Stimulated activated naive CD8-positive, alpha-beta T cell treated with anti-CD3 and anti-CD28 coated beads, Interleukin-15, Interleukin-2, amounts not matched to agents 100 U/mL and 50 U/mL, for 24 hours (primary cell): ENCODE results near the gene TNNI2.
A peak's percentile ranks its signal among the peaks of the same experiment; 100 is the strongest.

Experiments
- ATAC-seq: fragments of 150-1000 bp; cut with Tn5 transposase; one replicate; pipeline ENCODE4 v1.10.0; 2021
- DNase-seq: peaks from one replicate; pipeline ENCODE4 v3.0.0; 2021

TNNI2 gene

DNA sequence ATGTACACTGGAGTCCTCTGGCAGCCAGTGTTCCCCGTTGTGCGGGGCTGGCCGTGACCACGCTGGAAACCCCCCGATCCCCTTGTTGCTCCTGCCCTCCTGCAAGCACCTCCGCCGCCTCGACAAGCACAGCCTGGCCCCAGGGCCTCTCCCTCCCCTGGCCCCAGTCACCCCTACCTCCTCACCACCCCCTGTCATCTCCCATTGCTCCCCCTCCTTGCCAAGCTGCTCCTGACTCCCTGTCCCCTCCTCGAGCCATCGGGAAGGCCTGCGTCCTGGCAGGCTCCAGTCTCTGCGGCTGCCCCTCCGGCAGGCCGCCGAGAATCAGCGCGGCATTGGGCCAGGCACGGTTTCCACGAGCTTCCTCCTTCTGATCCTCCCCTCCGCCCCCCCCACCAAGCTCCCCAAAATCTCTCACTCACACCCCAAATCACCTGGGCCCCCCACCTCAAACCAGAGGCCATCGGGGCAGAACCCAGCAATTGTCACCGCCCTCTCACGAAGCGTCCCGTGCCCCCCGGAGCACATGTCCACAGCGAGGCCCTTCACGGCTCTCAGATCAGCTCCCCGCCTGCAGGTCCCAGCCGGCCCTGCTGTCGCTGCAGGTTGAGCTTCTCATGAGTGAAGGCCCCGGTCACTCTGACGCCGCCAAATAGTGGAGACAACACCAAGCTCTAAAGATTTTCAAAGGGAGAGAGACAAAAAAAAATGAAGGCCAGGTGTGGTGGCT lies 8.4 kb downstream of the TNNI2 start:
- DNase-seq (no peak), ATAC-seq (no peak)

DNA sequence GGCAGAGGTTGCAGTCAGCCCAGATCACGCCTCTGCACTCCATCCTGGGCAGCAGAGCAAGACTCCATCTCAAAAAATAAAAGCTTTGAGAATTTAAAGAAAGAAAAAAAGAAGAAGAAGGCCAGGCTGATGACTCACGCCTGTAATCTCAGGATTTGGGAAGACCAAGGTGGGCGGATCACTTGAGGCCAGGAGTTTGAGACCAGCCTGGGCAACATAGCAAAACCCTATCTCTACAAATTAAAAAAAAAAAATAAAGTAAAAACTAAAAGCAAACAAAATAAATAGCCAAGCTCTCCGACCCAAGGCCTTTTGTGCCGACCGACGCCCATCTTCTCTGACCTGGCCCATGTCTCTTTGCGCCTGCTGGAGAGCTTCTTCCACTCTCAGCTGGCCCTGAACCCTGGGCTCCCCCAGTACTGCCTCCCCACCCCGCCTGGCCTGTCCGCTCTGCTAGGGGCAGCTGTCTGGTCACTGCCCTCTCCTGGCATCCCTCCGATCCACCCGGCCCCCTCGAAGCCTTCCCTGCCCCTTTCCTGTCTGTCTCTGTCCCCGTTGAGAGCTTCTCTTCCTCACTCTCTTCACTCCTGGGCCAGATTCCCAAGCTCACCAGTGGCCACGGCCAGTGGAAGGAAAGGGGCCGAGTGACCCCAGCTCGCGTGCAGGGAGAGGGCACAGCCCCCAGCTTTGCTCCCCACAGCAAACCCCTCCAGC lies 9.3 kb downstream of the TNNI2 start:
- ATAC-seq = no peak
- no peak for DNase-seq

DNA sequence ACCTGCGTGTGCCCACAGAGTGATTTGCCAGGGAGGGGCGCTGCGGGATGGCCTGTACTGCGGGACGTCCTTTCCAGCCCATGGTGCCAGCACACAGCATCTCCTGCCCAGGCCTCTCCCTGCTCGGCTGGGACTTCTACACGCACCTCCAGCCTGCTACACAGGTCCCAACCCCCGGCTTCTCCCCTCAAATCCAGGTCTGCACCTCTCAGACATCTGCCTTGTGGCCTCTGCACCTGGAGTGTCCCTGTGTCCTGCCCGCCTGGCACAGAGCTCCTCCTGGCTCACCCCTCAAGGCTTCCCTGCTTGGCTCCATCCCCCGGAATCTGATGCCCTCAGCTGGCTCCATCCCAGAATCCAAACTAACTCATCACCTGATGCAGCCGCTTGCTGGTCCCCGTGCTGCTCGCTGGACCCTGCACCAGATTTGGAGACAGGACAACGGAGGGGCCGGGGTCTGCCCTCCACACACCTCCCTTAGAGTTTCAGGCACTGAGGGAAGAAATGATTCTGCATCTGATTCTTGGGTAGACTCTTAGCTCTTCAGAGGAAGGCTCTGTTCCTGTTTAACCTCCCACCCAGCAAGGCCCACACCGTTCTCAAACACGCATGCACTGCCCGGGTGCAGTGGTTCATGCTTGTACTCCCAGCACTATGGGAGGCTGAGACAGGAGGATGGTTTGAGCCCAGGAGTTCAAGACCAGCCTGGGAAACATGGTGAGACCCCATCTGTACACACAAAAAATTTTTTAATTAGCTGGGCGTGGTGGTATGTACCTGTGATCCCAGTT lies 10.1 kb downstream of the TNNI2 start:
- no peak for ATAC-seq

DNA sequence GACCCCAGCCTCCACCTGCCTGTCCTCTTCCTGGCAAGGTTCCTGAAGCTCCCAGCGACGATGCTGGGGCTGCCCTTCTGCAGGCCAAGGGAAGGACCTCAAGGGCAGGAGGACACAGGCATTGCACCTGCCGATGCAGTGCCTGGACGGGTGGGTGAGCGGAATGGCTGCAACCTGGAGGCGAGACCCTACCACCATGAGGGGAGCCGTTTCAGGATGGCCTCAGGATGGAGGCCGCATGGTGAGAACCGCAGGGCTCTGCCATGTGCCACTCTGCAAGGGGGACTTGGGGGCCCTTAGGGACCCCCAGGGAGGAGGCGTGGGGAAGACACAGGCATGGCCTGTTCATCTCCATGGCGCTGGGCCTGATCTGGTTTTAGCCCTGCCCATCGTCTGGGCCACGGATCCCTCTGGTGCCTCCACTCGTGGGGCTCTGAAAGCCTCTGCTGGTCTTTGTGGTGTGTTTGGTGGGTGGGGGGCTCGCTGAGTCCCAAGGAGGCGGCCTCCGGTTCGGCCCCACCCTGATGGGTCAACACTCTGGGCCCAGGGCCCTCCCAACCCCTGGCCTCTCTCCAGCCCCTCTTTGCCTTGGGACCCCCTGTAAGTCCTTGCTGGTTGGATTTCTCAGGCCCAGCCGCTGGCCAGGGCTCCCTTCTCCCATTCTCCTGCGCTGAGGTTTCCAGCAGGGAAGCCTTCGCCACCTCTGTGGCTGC lies 12.8 kb downstream of the TNNI2 start:
- no peak for ATAC-seq
- no peak for DNase-seq

More for the DNA sequence above, 10.1 kb downstream of the TNNI2 start:
- no peak for DNase-seq

DNA sequence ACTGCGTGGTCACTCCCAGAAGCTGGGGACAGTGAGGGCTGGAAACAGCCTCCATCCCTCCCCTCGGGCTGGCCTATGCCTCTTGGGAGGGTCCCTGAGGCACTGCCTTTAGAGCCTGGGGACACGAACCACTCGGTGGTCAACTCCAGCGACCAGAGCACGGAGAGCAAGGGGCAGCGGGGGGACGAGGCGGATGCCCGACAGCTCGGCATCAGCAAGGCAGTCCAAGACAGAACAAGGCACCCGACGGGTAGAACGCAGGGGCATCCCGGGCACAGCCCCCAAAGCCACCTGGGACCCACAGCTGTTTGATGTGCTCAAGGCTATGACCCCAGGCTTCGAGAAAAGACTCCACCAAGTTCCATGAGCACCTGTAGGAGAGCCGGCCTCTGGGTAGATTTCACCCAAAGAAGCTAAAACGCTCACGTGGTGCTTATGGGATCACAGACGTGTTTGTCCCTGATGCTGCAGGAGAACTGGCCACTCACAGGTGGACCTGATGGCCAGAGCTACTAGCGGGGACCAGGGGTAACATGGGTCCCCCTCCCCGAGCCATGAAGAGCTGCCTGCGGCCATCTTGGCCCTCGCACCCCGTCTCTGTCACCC lies 13.6 kb downstream of the TNNI2 start:
- no peak for DNase-seq
- ATAC-seq = no peak

DNA sequence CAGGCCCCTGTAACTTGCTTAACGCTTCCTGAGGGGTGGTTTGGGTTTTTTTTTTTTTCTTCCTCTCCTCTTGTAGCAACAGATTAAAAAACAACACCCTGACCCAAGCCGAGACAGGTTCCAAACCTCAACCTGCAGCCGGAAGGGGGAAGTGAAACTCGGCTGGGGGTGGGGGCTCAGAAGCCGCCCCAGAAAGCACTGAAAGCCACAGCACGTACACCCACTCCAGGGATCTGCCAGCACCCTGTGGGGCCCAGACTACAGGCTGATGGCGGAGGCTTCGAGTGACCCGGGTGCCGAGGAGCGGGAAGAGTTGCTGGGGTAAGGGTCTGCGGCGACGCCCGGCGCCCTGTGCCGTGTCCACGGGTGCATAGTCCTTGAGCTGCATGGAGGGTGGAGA lies 14.1 kb downstream of the TNNI2 start, which contains the start of gene LSP1:
Gene LSP1 (plus strand): TSS at position 208 of the 400 bp plus-strand sequence. CDS start 61 bp downstream, at position 269.
- peak; percentile 62 for ATAC-seq
- peak; percentile 90 for DNase-seq

DNA sequence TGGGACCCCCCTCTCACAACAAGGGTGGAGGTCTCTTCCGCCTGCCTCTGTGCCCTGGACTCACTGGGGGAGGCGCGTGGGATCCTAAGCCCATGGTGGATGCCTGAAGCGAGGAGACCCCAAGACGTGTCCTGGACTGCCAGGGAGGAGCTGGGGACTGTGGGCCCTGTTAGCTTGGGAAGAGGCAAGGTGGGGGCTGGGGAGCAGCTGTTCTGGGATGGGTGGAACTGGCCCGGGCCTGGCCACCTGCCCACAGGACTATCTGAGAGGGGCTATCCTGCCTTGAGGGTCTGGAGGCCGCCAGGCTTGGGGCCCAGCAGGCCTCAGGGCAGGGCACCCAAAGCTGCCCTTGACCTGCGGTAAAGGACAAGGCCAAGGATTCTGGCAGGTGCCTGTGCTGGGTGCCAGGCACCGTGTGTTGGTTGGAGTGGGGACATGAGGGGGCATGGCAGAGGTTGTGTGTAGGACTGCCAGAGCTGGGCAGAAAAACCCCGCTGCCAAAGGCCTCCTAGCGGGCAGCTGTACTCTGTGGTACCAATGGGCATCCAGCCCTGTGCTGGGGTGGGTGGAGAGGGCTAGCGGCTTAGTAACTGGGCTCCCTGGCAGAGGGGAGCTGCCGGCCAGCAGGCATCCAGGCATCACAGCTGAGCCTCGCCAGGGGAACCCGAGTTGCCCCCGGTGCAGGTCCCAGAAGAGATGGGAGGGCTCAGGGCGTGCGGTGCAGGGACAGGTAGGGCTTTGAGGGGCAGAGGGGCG lies 14.8 kb downstream of the TNNI2 start:
- no peak for ATAC-seq
- DNase-seq = peak; percentile 46

DNA sequence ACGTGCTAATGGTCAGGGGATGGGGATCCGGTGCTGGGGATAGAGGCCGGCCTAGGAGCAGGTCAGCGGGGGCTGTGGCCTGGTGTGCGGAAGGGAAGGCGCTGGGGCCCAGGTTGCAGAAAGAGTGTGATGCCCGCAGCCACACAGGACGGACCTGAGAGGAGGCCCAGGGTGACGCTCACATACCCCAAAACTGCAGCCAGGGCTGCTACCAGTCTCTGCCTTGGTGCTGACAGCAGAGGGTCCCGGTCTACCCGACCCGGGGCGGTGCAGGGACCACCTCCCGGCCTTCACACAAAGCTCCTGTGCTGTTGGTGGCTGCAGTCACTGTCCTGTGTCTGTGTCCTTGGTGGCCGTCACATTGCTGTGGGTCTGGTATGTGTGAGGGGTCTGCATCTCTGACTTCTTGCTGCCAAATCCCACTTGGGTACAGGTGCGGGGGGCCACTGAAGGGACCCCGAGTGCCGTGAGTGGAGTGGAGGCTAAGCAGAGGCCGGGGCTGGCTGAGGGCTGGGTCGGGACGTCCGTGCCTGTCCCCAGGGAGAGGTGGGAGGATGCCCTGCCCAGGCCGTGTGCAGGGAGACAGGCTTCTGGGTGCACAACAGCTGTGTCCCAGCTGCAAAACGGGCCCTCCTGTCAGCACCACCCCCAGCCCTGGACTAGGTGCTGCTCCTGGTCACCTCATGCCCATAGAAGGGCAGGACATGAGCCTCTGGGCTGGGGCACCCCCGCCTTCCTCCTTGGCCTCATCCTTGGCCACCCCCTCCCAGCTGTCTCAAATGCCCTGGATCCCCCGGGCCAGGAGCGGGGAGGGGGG lies 15.6 kb downstream of the TNNI2 start:
- ATAC-seq (peak; percentile 4), DNase-seq (peak; percentile 37)

DNA sequence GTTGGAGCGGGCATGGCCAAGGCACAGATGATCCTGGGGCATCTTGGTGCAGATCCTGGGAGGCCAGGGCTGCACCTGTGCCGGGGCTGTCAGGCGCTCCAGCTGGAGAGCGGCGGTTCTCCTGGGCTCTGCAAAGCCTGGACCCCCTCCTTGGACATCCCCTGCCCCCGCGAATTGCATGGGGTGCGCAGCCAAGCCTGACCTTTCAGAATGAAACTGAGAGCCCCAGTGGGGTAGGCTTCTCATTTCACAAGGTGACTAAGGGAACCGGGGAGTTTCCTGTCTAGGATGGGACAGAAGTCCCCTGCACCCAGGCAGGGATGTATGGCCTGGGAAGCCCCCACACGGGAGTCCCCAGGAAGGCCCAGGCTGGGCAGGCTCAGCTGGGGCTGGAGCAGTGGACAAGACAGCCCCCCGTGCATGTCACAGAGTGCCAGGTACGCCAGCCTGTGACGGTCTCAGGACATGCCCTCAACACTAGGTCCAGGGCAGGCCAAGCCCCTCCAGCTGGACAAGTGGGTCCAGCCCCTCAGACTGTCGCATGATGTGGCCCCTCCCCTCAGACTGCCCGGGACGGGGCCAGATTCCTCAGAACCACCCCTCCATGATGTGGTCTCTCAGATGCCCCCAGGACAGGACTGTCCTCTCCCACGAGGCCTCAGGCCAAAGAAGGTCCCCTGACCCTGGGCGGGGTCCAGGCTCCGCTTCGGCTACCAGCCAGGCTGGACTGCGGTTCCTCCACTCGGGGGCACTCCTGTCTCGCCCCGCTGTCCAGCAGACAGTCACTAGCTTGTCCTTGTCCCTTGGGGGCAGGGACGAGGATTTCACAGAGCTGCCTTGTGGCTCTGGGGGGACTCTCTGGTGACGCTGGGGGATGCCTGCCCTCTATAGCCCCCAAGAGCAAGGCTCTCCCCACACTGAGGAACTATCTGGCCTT lies 16.4 kb downstream of the TNNI2 start:
- DNase-seq = peak; percentile 80
- peak; percentile 64 for ATAC-seq

DNA sequence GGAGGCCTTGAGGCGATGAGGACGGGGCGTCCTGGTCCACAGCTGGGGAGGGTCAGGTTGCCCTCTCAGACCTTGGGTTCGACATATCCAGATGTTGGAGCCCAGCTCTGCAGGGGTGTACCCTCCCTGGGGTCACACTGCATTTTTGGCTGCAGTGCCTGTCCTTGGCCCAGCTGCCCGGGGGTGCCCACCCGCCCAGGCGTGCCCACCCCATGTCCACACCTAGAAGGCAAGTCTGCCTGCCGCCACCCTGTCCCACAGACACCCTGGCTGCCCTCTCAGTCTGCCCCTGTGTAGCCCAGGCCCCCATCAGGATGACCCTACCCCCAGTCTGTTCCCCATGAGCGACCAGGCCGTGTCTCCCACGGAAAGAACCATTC lies 17.1 kb downstream of the TNNI2 start:
- DNase-seq (no peak), ATAC-seq (no peak)

DNA sequence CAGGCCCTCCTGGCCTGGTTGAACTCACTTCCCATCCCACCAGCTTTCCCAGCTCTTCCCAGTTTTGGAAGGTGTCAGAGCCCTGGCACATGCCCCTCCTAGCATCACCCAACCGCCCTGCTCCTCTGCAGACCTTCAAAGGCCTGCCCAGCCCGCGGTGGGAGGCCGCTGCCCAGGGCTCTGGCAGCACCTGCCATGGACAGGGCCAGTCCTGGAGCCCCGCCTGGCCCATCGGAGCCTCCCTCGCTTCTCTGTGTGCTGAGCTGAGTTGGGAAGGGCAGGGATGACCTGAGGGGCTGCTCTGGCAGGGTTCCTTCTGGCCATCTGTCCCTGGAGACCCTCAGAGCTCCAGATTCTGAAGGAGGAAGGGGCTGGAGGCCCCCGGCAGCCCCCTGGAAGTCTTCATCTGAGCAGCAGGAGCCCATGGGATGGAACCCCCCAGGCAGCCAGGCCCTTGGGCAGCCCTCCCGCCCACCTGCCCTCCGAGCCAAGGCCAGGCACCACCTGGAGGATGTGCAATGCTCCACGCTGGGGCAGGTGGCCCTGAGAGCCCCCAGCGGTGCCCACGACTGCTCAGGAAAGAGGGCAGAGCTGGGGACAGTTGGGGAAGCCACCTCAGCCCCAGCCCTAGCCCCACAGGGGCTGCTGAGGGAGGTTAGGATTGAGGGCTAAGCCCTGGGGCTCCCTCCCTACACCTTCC lies 17.7 kb downstream of the TNNI2 start:
- DNase-seq (no peak), ATAC-seq (no peak)

DNA sequence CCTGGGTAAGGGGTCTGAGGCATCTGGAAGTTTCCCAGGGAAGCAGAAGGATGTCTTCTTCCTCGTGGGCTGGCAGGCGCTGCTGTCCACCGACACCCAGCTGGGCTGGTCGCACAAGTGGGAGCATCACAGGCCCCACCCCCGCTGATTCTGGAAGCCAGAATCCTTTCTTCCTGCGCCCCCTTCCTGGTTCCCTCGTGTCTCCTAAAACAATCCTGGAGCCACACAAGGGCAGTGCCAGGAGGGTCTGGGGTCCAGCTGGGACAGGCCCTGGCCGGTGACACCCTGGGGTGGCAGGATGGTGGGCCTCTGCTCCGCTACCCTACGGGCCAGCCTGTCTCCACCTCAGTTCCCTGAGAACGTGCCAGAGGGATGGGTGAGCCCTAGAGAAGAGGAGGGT lies 18.3 kb downstream of the TNNI2 start:
- ATAC-seq (no peak), DNase-seq (no peak)

DNA sequence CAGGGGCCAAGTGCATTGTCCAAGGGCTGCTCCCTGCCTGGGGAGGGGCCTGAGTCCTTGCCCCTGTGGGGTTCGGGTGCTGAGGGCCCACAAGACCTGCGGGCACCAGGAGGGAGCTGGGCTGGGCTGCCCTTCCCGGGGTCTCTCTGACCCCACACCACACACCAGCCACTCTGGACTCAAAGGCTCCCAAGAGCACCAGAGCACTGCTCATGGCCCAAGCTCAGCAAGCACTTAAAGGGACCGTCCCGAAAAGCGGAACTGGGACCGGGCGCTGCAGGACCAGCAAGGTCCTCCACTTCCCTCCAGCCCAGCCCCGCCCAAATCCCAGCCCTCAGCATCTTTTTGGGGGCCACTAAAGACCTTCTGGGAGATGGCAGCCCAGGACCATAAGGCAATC lies 19.4 kb downstream of the TNNI2 start:
- DNase-seq = no peak
- ATAC-seq = no peak

DNA sequence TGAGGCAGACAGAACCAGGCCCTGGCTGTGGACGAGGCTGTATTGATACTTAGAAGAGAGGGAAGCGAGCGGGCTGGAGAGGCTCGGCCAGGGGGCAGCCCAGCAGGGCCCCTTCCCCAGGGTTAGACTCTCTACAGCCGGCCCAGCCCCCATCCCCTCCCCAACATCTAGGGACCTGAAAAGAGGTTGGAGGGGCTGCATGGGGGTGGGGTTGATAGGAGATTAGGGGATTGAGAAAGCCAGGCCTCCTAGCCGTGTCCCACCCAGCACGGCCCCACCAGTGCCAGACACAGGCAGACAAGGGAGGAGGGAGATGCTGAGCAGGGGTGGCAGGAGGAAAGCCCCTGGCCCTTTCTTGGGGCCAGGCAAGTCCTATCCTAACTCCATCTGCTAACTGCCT lies 19.8 kb downstream of the TNNI2 start:
- ATAC-seq = no peak
- DNase-seq = no peak

DNA sequence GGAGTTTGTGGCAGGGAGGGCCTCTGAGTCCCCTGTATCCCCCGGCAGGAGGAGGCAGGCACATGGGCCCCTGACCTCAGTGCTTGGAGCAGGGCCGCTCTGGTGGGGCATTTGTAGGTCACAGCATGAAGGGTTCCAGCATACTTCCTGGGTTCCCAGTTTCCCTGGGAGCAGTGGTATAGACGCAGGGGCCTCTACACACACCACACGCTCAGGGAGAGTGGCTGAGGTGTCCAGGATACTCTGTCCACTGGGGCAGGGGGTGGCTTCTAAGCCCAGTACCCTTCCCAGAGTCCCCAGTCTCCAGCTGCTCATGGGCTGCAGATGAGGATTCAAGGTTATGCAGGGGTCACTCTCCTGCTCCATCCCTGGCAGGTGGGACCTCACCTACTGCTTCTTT lies 20.2 kb downstream of the TNNI2 start:
- ATAC-seq (no peak), DNase-seq (no peak)

DNA sequence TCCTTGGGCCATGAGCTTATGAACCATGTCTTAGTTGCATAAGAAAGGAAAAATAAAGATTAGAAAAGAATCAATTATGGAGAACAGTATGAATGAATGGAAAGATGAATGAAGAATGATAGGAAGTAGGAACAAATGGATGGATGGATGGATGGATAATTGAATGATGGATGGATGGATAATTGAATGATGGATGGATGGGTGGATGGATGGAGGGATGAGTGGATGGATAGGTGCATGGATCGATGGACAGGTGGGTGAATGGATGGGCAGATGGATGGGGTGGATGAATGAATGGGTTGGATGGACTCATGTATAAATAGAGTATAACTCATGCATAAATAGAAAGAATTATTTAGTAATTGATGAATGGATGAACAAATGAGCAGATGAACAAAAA lies 21.3 kb downstream of the TNNI2 start:
- ATAC-seq = no peak
- DNase-seq = no peak

DNA sequence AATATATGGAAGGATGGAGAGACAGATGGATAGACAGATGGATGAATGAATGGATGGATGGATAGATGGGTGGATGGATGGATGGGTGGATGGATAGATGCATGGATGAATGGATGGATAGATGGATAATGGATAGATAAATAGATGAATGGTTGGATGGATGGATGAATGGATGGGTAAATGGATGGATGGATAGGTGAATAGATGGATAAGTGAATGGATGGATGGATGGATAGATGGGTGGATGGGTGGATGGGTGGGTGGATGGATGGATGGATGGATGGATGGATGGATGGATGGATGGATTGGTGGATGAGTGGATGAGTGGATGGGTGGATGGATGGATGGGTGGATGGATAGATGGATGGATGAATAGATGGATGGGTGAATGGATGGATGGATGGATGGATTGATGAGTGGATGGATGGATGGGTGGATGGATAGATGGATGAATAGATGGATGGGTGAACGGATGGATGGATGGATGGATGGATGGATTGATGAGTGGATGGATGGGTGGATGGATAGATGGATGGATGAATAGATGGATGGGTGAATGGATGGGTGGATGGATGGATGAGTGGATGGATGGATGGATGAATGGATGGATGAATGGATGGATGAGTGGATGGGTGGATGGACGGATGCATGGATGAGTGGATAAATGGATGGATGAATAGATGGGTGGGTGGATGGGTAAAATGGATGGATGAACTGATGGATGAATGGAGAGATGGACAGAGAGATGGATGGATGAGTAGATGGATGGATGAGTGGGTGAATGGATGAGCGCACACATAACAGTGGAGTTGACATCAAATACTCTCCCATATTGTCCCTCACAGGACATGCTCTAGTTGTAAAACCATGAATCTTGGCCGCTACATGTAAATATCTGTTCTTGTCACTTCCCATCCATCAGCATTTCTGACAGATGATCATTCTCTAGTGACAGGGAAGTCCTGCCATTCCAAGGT lies 22.9 kb downstream of the TNNI2 start:
- ATAC-seq (no peak), DNase-seq (no peak)
